Measurements from ENCODE around the gene KCNN3. TPM values are rescaled to one million over a fixed set of nuclear protein-coding genes. Genes with fewer than 3 reads are reported as not detected.
"Not testable (repeated sequence)": the region's sequence is repeated elsewhere in the genome, so short reads cannot be mapped to it uniquely, and the experiment has no call there.

KCNN3 gene
- total RNA-seq, 1 donor from 2014 or later = 0.04 TPM

DNA sequence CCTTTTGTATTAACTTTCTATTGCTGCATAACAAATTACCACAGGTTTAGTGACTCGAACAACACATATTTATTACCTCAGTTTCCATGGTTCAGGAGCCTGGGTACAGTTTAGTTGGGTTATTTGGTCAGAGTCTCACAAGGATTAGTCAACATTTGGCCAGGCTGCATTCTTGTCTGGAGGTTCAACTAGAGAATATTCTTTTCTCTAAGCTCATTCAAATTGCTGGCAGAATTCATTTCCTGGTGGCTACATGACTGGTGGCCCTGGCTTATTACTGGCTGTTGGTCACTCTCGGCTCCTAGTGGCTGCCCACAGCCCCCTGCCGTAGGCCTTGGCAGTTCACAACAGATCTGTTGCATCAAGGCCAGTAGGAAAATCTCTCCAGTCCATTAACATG lies 181.0 kb downstream of the KCNN3 start:
- TF ChIP-seq, protein P1, sequence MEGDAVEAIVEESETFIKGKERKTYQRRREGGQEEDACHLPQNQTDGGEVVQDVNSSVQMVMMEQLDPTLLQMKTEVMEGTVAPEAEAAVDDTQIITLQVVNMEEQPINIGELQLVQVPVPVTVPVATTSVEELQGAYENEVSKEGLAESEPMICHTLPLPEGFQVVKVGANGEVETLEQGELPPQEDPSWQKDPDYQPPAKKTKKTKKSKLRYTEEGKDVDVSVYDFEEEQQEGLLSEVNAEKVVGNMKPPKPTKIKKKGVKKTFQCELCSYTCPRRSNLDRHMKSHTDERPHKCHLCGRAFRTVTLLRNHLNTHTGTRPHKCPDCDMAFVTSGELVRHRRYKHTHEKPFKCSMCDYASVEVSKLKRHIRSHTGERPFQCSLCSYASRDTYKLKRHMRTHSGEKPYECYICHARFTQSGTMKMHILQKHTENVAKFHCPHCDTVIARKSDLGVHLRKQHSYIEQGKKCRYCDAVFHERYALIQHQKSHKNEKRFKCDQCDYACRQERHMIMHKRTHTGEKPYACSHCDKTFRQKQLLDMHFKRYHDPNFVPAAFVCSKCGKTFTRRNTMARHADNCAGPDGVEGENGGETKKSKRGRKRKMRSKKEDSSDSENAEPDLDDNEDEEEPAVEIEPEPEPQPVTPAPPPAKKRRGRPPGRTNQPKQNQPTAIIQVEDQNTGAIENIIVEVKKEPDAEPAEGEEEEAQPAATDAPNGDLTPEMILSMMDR (IDR thresholded peaks at IDR 0.05; ENCODE audit: insufficient read depth, low read length, poor library complexity, severe bottlenecking) = no peak
- Histone ChIP-seq H3K36me3 (ENCODE audit: control insufficient read depth, insufficient read depth, low read length) (no peaks in the 10 kb centered on the region), H3K4me3 (ENCODE audit: low read depth, low read length) (no peak overlapping the region), H3K27me3 (ENCODE audit: control insufficient read depth, insufficient read depth, low read length) (no peaks in the 10 kb centered on the region)
- DNase-seq (ENCODE audit: low read depth) = no peak

DNA sequence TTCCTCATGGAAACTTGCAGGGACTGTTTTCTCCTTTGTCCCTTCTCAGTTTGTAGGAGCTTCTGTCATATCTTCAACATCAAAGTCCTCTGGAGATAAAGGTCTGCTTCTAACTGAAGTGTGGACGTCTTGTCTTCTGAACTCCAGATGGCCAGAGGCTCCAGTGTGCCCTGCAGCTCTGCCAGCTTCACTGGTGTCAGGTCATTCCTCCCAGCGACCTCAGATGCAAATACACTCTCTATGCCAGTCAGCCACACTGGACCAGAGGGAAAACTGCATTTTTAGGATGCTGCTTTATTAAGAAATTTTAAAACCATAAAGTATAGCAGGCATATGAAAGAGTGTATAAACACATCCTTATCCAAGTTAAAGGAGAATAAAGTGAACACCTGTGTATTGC lies 183.6 kb downstream of the KCNN3 start:
- TF ChIP-seq, protein P1 (IDR thresholded peaks at IDR 0.05; ENCODE audit: insufficient read depth, low read length, poor library complexity, severe bottlenecking) = no peak
- Histone ChIP-seq H3K36me3 (ENCODE audit: control insufficient read depth, insufficient read depth, low read length) (no peaks in the 10 kb centered on the region), H3K4me3 (ENCODE audit: low read depth, low read length) (no peak overlapping the region), H3K27me3 (ENCODE audit: control insufficient read depth, insufficient read depth, low read length) (no peaks in the 10 kb centered on the region)
- DNase-seq (ENCODE audit: low read depth) = no peak

DNA sequence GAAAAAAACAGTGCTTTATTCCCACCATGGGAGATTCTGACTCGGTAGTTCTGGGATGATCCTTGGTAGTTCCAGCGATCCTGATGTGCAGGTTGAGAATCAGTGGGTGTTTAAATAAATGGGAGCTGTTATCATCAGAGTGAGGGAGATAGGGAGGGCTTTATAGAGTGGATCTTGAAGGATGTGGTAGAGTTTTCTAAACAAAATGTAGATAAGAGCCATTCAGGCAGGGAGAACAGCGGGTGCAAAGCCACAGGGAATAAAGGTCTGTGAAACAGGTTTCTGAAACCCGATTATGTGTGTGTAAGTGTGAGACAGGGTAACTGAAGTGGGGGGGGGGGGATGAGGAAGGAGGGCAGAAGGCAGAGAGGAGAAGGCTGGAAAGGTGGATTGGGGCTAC lies 186.3 kb downstream of the KCNN3 start:
- H3K36me3 ChIP-seq (ENCODE audit: control insufficient read depth, insufficient read depth, low read length) = no peaks in the 10 kb centered on the region
- DNase-seq (ENCODE audit: low read depth) = no peak
- TF ChIP-seq, protein P1 (IDR thresholded peaks at IDR 0.05; ENCODE audit: insufficient read depth, low read length, poor library complexity, severe bottlenecking) = no peak
- H3K27me3 ChIP-seq (ENCODE audit: control insufficient read depth, insufficient read depth, low read length) = no peaks in the 10 kb centered on the region
- no peak overlapping the region for H3K4me3 ChIP-seq (ENCODE audit: low read depth, low read length)

DNA sequence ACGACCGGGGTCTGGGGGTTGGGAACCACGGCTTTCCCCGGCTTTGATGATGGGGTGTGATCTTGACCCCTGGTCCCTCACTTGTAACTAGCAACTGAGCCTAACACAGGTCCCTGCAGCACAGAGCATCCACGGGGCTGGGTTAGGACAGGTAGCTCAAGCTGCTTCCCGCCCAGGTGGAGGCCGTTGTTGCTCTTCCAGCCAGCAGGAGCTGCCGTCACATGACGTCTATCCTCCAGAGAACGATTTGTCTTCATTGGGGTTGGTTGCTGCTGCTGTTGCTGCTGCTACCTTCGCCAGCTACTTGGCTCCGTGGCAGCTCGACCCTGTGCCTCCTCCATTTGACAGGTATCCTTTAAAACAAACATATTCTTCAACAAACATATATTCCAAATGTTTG lies 187.8 kb downstream of the KCNN3 start:
- H3K36me3 ChIP-seq (ENCODE audit: control insufficient read depth, insufficient read depth, low read length) = no peaks in the 10 kb centered on the region
- no peak overlapping the region for H3K4me3 ChIP-seq (ENCODE audit: low read depth, low read length)
- no peaks in the 10 kb centered on the region for H3K27me3 ChIP-seq (ENCODE audit: control insufficient read depth, insufficient read depth, low read length)
- TF ChIP-seq, protein P1 (IDR thresholded peaks at IDR 0.05; ENCODE audit: insufficient read depth, low read length, poor library complexity, severe bottlenecking) = no peak
- no peak for DNase-seq (ENCODE audit: low read depth)

DNA sequence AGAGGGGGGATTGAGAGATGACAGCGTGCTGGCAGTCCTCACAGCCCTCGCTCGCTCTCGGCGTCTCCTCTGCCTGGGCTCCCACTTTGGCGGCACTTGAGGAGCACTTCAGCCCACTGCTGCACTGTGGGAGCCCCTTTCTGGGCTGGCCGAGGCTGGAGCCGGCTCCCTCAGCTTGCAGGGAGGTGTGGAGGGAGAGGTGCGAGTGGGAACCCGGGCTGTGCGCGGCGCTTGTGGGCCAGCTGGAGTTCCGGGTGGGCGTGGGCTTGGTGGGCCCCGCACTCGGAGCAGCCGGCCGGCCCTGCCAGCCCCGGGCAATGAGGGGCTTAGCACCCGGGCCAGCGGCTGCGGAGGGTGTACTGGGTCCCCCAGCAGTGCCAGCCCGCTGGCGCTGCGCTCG lies 192.2 kb downstream of the KCNN3 start:
- H3K27me3 ChIP-seq (ENCODE audit: control insufficient read depth, insufficient read depth, low read length); H3K36me3 ChIP-seq (ENCODE audit: control insufficient read depth, insufficient read depth, low read length); H3K4me3 ChIP-seq (ENCODE audit: low read depth, low read length); DNase-seq (ENCODE audit: low read depth): not testable (repeated sequence)

DNA sequence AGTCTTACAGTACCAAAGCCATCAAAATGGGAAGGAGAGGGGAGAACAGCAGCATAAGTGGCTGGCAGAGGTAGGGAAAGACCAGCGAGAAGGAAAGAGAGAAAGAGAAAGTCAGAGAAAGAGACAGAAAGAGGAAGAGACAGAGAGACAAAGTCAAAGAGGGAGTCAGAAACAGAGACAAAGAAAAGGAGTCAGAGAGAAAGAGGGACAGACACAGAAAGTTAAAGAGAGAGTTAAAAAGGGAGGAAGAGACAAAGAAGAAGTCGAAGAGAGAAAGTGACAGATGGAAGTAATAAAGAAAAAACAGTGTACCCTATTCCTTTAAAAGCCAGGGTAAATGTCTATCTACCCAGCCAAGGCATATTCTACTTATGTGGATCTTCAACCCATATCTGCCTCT lies 193.2 kb downstream of the KCNN3 start:
- not testable (repeated sequence) for H3K27me3 ChIP-seq (ENCODE audit: control insufficient read depth, insufficient read depth, low read length); H3K36me3 ChIP-seq (ENCODE audit: control insufficient read depth, insufficient read depth, low read length); DNase-seq (ENCODE audit: low read depth); H3K4me3 ChIP-seq (ENCODE audit: low read depth, low read length)

DNA sequence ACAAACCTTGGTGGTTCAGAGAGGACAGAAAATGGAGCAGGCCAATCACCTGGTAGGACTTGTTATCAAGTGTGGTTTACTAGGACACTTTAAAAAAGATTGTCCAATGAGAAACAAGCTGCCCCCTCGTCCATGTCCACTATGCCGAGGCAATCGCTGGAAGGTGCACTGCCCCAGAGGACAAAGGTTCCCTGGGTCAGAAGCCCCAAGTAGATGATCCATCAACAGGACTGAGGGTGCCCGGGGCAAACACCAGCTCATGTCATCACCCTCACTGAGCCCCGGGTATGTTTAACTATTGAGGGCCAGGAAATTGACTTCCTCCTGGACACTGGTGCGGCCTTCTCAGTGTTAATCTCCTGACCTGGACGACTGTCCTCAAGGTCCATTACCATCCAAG lies 195.6 kb downstream of the KCNN3 start:
- H3K27me3 ChIP-seq (ENCODE audit: control insufficient read depth, insufficient read depth, low read length); H3K36me3 ChIP-seq (ENCODE audit: control insufficient read depth, insufficient read depth, low read length); DNase-seq (ENCODE audit: low read depth): not testable (repeated sequence)

DNA sequence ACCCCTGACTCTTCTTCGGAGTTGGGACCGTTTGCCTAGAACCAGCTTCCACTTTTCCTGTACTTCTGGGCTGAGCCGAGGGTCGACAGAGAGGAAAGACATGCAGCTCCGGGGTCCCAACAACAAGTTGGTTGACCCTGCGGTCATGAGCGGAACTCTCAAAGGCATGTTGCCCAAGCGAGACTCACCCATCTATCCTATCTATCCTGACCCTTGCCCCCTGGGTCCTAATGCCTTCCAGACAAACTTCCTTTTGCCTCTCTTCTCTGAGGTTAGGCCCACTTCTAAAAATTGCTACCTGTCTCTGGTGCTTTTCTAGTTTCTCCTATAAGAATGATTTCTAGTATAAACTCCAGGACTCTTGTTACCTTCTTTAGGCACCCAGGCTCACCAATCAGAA lies 197.8 kb downstream of the KCNN3 start:
- DNase-seq (ENCODE audit: low read depth); H3K4me3 ChIP-seq (ENCODE audit: low read depth, low read length); H3K27me3 ChIP-seq (ENCODE audit: control insufficient read depth, insufficient read depth, low read length); H3K36me3 ChIP-seq (ENCODE audit: control insufficient read depth, insufficient read depth, low read length): not testable (repeated sequence)

More for the DNA sequence above, 195.6 kb downstream of the KCNN3 start:
- not testable (repeated sequence) for H3K4me3 ChIP-seq (ENCODE audit: low read depth, low read length)

DNA sequence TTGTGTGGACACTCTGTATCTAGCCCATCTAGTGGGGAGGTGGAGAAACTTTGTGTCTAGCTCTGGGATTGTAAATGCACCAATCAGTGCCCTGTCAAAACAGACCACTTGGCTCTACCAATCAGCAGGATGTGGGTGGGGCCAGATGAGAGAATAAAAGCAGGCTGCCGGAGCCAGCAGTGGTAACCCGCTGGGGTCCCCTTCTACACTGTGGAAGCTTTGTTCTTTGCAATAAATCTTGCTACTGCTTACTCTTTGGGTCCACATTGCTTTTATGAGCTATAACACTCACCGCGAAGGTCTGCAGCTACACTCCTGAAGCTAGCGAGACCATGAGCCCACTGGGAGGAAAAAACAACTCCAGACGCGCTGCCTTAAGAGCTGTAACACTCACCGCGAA lies 198.7 kb downstream of the KCNN3 start:
- H3K4me3 ChIP-seq (ENCODE audit: low read depth, low read length); H3K36me3 ChIP-seq (ENCODE audit: control insufficient read depth, insufficient read depth, low read length); DNase-seq (ENCODE audit: low read depth); H3K27me3 ChIP-seq (ENCODE audit: control insufficient read depth, insufficient read depth, low read length): not testable (repeated sequence)

DNA sequence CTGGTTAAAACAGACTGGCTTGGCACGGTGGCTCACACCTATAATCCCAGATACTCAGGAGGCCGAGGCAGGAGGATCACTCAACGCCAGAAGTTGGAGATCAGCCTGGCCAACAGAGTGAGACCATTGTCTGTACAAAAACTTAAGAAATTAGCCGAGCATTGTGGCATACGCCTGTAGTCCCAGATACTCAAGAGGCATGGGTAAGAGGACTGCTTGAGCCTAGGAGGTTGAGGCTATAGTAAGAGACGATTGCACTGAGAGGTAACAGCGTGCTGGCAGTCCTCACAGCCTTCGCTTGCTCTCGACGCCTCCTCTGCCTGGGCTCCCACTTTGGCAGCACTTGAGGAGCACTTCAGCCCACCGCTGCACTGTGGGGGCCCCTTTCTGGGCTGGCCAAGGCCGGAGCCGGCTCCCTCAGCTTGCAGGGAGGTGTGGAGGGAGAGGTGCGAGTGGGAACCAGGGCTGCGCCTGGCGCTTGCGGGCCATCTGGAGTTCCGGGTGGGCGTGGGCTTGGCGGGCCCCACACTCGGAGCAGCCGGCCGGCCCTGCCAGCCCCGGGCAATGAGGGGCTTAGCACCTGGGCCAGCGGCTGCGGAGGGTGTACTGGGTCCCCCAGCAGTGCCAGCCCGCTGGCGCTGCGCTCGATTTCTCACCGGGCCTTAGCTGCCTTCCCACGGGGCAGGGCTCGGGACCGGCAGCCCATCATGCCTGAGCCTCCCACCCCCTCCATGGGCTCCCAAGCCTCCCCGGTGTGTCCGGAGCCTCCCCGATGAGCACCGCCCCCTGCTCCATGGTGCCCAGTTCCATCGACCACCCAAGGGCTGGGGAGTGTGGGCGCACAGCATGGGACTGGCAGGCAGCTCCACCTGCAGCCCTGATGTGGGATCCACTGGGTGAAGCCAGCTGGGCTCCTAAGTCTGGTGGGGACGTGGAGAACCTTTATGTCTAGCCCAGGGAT lies 199.5 kb downstream of the KCNN3 start:
- H3K4me3 ChIP-seq (ENCODE audit: low read depth, low read length); H3K27me3 ChIP-seq (ENCODE audit: control insufficient read depth, insufficient read depth, low read length); H3K36me3 ChIP-seq (ENCODE audit: control insufficient read depth, insufficient read depth, low read length); DNase-seq (ENCODE audit: low read depth): not testable (repeated sequence)

Measured in kidney epithelial cell (primary cell).